Cortex of kidney (tissue), 1 donor: ENCODE data around the gene ZNF423.

Experiments used
- DNase-seq: peaks from one replicate; lab custom pipeline; 2025; lab: John Stamatoyannopoulos, UW

The ZNF423 gene

DNA sequence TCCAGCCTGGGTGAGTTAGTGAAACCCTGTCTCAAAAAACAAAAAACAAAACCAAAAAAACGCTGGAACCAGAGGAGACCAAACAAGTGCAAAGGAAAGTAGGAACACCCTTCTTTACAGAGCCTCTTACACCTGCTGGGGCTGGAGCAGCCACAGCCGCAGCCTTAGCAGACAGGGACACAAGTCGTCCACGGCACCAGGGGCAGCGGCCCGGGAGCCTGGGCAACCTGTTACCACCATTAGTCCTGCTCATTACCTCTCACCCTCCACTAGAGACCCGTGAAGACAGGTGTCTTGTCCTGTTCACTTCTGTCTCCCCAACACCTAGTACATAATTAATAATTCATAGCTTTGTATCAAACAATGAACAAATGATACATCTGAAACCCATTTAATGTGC, 398.7 kb downstream of the ZNF423 start:
- no peak for DNase-seq

- no peak for DNase-seq
These were observed 399.1 kb downstream of the ZNF423 start for GRCh38 chr16:49456763-49457162.

DNA sequence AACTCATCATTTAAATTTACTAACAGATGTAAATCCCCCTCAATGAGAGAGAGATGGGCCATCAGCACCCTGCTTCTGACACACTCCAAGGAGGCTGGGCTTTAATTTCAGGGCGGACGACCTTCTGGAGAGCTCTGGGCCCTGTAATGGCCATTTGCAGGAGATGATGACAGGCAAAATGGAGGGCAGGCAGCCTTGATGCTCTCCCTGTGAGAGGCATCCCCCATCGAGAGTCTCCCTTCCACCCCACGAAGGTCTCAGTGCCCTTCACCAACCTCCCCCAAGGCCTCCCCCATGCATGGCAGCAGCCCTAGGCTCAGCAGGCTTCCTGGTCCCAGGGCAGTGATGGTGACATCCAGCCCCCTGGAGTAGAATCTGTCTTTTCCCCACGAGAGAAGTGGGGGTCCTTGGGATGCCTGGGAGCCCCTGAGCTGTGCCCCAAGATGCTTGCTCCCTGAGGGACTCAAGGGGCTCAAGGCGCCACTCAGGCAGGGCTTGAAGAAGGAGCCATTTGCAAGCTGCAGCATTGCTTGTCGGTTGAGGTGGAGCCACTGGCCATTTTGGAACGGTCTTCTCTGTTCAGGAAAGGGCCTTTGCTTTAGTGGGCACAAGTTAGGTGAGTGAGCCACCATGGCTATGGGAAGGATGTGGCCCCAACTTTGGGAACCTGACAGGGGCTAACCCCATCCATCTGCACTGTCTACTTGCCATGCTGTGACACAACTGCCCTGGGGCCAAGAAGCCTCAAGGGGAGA, 399.7 kb downstream of the ZNF423 start:
- no peak for DNase-seq

DNA sequence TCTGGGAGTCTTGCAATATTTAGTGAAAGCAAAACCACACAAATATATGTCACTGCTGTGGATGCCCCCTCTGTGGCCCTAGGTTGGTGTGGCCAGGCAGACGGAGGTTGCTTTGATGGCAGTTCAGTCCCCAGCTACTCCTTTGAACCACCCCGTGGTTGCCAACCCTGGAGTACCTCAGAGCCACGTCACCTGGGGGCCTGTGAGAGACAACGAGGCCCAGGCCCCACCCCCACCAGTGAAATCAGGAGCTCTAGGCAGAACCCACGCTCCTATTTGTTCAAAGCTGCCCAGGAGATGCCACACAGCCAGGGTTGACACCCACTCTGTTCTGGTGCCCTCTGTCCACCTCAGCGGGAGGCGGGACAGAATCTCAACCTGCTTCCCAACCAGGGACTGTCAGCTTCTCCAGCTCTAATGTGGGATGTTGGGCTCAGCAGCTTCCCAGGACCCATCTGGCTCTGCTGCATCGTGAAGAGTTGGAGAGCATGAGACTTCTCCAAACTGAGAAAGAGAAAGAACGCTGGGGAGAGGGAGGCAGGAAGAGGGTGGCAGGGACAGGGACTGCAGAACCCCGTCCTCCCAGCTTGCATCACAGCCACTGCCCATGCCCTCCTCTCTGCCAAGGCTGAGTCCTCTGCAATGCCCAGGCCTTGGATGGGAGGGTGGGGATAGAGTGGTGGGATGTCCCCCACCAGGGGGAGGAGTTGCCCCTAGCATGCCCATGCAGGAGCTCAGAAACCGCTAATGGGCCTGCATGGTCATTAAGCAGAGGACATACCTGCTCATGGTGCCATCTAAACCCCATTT, 400.5 kb downstream of the ZNF423 start:
- no peak for DNase-seq

DNA sequence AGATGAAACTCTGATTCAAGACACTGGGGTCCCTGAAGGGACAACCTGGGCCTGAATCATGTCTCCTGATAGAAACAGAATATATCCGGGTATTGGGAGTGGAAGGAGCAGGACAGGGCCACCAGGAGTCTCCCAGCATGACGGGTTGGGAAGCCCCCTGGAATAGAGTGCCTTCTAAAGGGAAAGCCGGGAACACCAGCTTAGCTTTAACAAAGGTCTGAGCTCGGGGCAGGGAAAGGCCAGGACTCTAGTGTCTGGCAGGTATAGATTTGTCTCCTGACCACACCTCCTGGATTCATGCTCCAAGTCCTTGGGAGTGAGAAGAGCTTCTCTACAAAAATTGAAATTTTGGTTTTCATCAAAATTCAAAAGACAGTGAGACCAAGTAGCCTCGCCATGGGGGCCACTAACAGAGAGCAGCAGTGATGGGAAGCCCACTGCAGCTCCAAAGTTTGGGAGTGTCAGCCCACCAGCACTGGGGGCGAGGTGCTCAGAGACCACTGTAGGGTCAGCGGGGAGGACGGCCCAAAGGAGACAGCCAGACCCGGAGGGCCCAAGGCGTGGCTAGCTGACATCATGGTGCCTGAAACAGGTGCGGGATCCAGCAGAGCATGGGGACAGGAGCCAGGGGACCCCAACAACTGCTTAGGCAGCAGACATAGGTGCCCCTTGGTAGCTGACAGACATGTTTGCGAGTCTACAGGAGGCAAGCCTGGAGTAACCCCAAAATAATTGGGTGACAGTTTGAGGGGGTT, 401.3 kb downstream of the ZNF423 start:
- DNase-seq = no peak

- DNase-seq = no peak
These were observed 401.9 kb downstream of the ZNF423 start for GRCh38 chr16:49453983-49454382.

- DNase-seq = no peak
These were observed 402.9 kb downstream of the ZNF423 start for GRCh38 chr16:49453021-49453420.

GRCh38 chr16:49452578-49452977, 403.3 kb downstream of the ZNF423 start:
- no peak for DNase-seq

DNA sequence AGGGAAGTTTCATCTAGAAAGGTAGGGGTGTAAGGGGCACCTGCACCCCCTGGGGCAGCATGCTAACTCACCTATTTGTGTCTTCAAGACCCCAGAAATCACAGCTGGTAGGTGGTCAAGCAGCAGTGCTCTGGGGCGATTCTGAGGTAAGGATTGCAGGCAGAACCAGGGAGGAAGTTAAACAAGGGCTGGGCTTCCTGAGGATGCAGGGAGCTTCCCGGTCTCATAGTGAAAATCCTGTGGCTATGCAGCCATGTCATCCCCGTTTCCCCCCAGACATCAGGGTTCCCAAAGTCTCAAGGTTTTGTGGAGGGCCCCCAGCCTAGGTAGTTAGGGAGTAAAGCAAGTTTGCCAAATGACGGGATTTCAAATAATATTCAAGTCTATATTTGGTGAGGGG, 403.8 kb downstream of the ZNF423 start:
- DNase-seq = no peak

- DNase-seq = no peak
These were observed 409.1 kb downstream of the ZNF423 start for GRCh38 chr16:49446805-49447204.

DNA sequence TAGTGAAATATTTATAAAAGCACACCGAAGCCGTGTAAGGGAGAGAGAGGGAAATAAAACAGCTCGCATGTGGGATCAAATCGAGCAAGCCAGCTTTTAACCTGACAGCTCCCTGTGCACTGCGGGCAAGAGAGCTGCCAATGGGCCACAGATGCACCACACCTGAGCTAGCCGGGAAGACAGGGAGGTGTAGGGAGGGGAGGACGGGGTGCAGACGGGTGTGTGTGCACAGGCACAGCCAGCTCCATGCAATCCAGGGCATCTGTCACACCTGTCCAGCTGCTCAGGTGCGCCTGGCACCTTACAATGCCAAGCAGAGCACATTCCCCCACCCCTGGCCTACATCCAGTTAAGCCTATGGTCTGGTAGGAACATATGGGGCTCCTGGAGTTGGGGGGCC, 412.3 kb downstream of the ZNF423 start:
- DNase-seq = no peak

- no peak for DNase-seq
These were observed 413.1 kb downstream of the ZNF423 start for GRCh38 chr16:49442805-49443204.

DNA sequence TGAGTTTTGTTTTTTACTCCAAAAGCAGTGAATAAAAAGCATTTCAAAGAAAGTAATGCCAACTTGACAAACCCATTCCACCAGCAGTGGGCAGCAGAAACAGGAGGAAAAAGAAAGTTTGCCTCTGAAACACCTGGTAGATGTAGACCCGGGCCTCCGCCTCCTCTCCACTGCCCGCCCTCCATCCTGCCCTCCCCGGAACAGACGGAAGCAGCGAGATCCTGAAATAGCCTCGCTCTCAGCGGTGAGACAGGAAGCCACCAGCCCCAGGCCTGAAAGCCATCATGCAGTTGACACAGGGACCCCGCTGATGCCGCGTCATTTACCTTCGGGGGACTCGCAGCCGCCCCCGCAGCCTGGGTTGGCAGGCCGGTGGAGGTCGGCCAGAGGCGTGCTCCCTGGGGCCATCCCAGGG, 414.5 kb downstream of the ZNF423 start:
- no peak for DNase-seq

DNA sequence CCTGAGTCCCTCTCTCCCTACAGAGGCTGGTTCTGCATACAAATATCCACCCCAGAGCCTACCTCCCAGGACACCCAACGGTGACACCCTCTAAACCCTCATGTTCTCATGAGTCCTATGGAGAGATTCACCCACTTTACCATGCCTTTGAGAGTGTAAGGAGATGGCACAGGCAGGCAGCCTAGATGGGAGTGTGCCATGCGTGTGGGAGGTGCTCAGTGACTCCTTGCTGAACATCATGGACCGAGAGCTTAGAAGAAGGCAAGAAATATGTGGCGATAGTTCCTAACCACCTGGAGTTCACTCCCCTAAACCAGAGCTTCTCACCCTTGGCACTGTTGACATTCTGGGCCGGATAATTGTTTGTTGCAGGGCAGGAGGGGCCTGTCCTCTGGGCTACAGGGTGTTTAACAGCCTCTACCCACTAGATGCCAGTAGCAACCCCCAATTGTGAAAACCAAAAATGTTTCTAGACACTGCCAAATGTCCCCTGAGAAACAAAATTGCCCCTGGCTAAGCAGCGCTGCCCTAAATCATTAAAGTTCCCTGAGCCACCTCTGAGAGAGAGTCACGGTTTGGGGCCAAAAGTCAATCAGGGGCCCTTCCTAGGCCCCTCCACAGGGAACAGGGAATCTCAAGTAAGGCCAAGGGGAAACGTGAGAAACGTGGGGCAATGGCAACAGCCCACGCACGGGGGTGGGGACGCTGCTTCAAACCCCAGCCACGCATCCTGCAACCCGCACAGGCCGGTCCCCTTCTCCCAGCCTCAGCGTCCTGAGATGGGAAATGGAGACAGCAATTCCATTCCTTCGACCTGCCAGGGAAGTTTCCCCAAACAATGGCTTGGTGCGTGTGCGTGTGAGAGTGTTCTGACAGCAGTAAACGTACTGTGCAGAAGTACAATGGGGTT, 415.5 kb downstream of the ZNF423 start:
- DNase-seq = no peak

GRCh38 chr16:49439676-49440075, 416.2 kb downstream of the ZNF423 start:
- DNase-seq = no peak

DNA sequence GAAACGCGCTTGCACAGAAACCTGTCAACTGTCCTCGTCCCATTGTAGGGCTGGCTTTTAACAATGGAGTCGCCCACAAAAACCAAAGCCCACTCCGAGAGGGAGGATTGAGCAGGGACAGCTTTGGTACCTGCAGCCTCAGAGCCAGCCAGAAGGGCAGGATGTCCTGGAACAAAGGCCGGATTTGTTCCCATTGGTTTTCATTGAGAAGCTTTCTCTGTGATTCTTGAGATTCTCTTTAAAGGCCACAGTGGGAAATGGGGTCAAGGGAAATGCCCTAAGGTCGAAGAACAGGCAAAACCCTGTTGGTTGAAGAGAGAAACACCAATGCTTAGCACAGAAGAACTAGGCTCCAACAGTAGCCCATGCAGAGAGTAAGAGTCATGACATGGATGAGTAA, 416.9 kb downstream of the ZNF423 start:
- no peak for DNase-seq
